ENCODE measurements around the gene TNFRSF1B. TPM values are rescaled to one million over a fixed set of nuclear protein-coding genes. Genes with fewer than 3 reads are reported as not detected.

TNFRSF1B gene
- polyA plus RNA-seq, 1 donor from 2014 or later = not detected

- no peak overlapping the region for H3K9ac ChIP-seq (ENCODE audit: low read length)
- H2AFZ ChIP-seq (ENCODE audit: low read depth, low read length) = no peak overlapping the region
- TF ChIP-seq MXI1 (conservative IDR thresholded peaks at IDR 0.05; ENCODE audit: poor library complexity, severe bottlenecking) (no peak), EP300 (conservative IDR thresholded peaks at IDR 0.05; ENCODE audit: poor library complexity, severe bottlenecking) (no peak), TAF1 (IDR thresholded peaks at IDR 0.05; ENCODE audit: low read depth) (no peak), RAD21 (conservative IDR thresholded peaks at IDR 0.05) (no peak), CTCF (IDR thresholded peaks at IDR 0.05; ENCODE audit: poor library complexity, severe bottlenecking) (no peak), POLR2AphosphoS5 (IDR thresholded peaks at IDR 0.05) (no peak), SMC3 (conservative IDR thresholded peaks at IDR 0.05; ENCODE audit: poor library complexity) (no peak), EZH2 (IDR thresholded peaks at IDR 0.05; ENCODE audit: borderline replicate concordance, insufficient read depth, low read length, poor library complexity, severe bottlenecking) (no peak), REST (IDR thresholded peaks at IDR 0.05; ENCODE audit: borderline replicate concordance) (no peak)
- no peaks in the 10 kb centered on the region for H3K79me2 ChIP-seq (replicated peaks; ENCODE audit: insufficient read depth, low read length)
- H3F3A ChIP-seq (ENCODE audit: insufficient read depth, low read length, poor library complexity, severe bottlenecking) = no peaks in the 10 kb centered on the region
- no peaks in the 10 kb centered on the region for H3K36me3 ChIP-seq (ENCODE audit: insufficient read depth, low read length)
- no peaks in the 10 kb centered on the region for H4K20me1 ChIP-seq (ENCODE audit: insufficient read depth)
- no peak overlapping the region for H3K4me2 ChIP-seq (ENCODE audit: low read length)
- no peak overlapping the region for H3K4me3 ChIP-seq (ENCODE audit: low read length)
- no peak overlapping the region for H3K27ac ChIP-seq (ENCODE audit: low read length)
- no peaks in the 10 kb centered on the region for H3K9me2 ChIP-seq (ENCODE audit: insufficient read depth, low read length)
- H3K9me3 ChIP-seq (ENCODE audit: low read length) = no peaks in the 10 kb centered on the region
- no peaks in the 10 kb centered on the region for H3K27me3 ChIP-seq (ENCODE audit: insufficient read depth, low read depth, low read length)
Measured at GRCh38 chr1:12141163-12141850, 25.5 kb upstream of the TNFRSF1B start.

- Histone ChIP-seq H4K20me1 (ENCODE audit: insufficient read depth) (no peaks in the 10 kb centered on the region), H3K9me3 (ENCODE audit: low read length) (no peaks in the 10 kb centered on the region), H3K9ac (ENCODE audit: low read length) (no peak overlapping the region), H3K4me3 (ENCODE audit: low read length) (no peak overlapping the region), H3K27me3 (ENCODE audit: insufficient read depth, low read depth, low read length) (no peaks in the 10 kb centered on the region), H3K79me2 (replicated peaks; ENCODE audit: insufficient read depth, low read length) (no peaks in the 10 kb centered on the region), H3K36me3 (ENCODE audit: insufficient read depth, low read length) (no peaks in the 10 kb centered on the region), H2AFZ (ENCODE audit: low read depth, low read length) (no peak overlapping the region), H3F3A (ENCODE audit: insufficient read depth, low read length, poor library complexity, severe bottlenecking) (no peaks in the 10 kb centered on the region), H3K27ac (ENCODE audit: low read length) (no peak overlapping the region), H3K9me2 (ENCODE audit: insufficient read depth, low read length) (no peaks in the 10 kb centered on the region), H3K4me2 (ENCODE audit: low read length) (no peak overlapping the region)
- TF ChIP-seq EP300 (conservative IDR thresholded peaks at IDR 0.05; ENCODE audit: poor library complexity, severe bottlenecking) = no peak
- TF ChIP-seq POLR2AphosphoS5 (IDR thresholded peaks at IDR 0.05) = no peak
- TF ChIP-seq CTCF (IDR thresholded peaks at IDR 0.05; ENCODE audit: poor library complexity, severe bottlenecking) = no peak
- TF ChIP-seq EZH2 (IDR thresholded peaks at IDR 0.05; ENCODE audit: borderline replicate concordance, insufficient read depth, low read length, poor library complexity, severe bottlenecking) = no peak
- no peak for TF ChIP-seq MXI1 (conservative IDR thresholded peaks at IDR 0.05; ENCODE audit: poor library complexity, severe bottlenecking)
Measured at GRCh38 chr1:12142141-12142823, 24.5 kb upstream of the TNFRSF1B start.

All from neural cell (in vitro differentiated cells).